IPS-15b (cell line): ENCODE data around the gene COL17A1.

Experiments
- H3K27me3 ChIP-seq: one replicate; pipeline ENCODE4 v1.6.1; 2013; ENCODE audit warnings: low read length; ENCODE audit not compliant: control insufficient read depth, insufficient read depth
- H3K36me3 ChIP-seq: one replicate; pipeline ENCODE4 v1.6.1; 2013; ENCODE audit warnings: low read length; ENCODE audit not compliant: control insufficient read depth, insufficient read depth
- H3K4me1 ChIP-seq: one replicate; pipeline ENCODE4 v1.6.1; 2013; ENCODE audit warnings: mild to moderate bottlenecking, low read length; ENCODE audit not compliant: control insufficient read depth, insufficient read depth
- H3K4me3 ChIP-seq: one replicate; pipeline ENCODE4 v1.5.1; 2013; ENCODE audit warnings: low read depth, low read length
- H3K9ac ChIP-seq: one replicate; pipeline ENCODE4 v1.6.1; 2013; ENCODE audit warnings: low read depth, mild to moderate bottlenecking, low read length
- H3K9me3 ChIP-seq: one replicate; pipeline ENCODE4 v1.6.1; 2013; ENCODE audit warnings: mild to moderate bottlenecking, low read length; ENCODE audit not compliant: control insufficient read depth, insufficient read depth

COL17A1 gene

GRCh38 chr10:104045151-104046089 is 40.3 kb downstream of the COL17A1 start:
- Histone ChIP-seq H3K9me3 (no peaks in the 10 kb centered on the region), H3K4me3 (no peak overlapping the region), H3K27me3 (no peaks in the 10 kb centered on the region), H3K36me3 (no peaks in the 10 kb centered on the region), H3K4me1 (no peaks in the 10 kb centered on the region), H3K9ac (peak overlapping the region; percentile 39)

GRCh38 chr10:104043854-104044253 is 41.8 kb downstream of the COL17A1 start:
- Histone ChIP-seq H3K9me3 (no peaks in the 10 kb centered on the region), H3K9ac (no peak overlapping the region), H3K4me3 (no peak overlapping the region), H3K27me3 (no peaks in the 10 kb centered on the region), H3K36me3 (no peaks in the 10 kb centered on the region), H3K4me1 (no peaks in the 10 kb centered on the region)

GRCh38 chr10:104043185-104043830 is 42.4 kb downstream of the COL17A1 start:
- H3K9me3 ChIP-seq, result no peaks in the 10 kb centered on the region
- no peaks in the 10 kb centered on the region for H3K36me3 ChIP-seq
- no peaks in the 10 kb centered on the region for H3K27me3 ChIP-seq
- no peaks in the 10 kb centered on the region for H3K4me1 ChIP-seq
- no peak overlapping the region for H3K4me3 ChIP-seq
- no peak overlapping the region for H3K9ac ChIP-seq

GRCh38 chr10:104041891-104042535 is 43.7 kb downstream of the COL17A1 start:
- H3K4me1 ChIP-seq, result no peaks in the 10 kb centered on the region
- no peak overlapping the region for H3K9ac ChIP-seq
- H3K9me3 ChIP-seq, result no peaks in the 10 kb centered on the region
- H3K27me3 ChIP-seq, result no peaks in the 10 kb centered on the region
- no peak overlapping the region for H3K4me3 ChIP-seq
- H3K36me3 ChIP-seq, result no peaks in the 10 kb centered on the region

- no peaks in the 10 kb centered on the region for H3K4me1 ChIP-seq
- H3K36me3 ChIP-seq, result no peaks in the 10 kb centered on the region
- no peaks in the 10 kb centered on the region for H3K9me3 ChIP-seq
- no peak overlapping the region for H3K9ac ChIP-seq
- H3K4me3 ChIP-seq, result no peak overlapping the region
- no peaks in the 10 kb centered on the region for H3K27me3 ChIP-seq
These were observed 44.6 kb downstream of the COL17A1 start for GRCh38 chr10:104040862-104041789.

GRCh38 chr10:104040382-104040781 is 45.3 kb downstream of the COL17A1 start:
- no peaks in the 10 kb centered on the region for H3K4me1 ChIP-seq
- H3K9me3 ChIP-seq, result no peaks in the 10 kb centered on the region
- H3K9ac ChIP-seq, result no peak overlapping the region
- no peaks in the 10 kb centered on the region for H3K27me3 ChIP-seq
- H3K4me3 ChIP-seq, result no peak overlapping the region
- no peaks in the 10 kb centered on the region for H3K36me3 ChIP-seq

- Histone ChIP-seq H3K4me3 (no peak overlapping the region), H3K9me3 (no peaks in the 10 kb centered on the region), H3K27me3 (no peaks in the 10 kb centered on the region), H3K9ac (no peak overlapping the region), H3K4me1 (no peaks in the 10 kb centered on the region), H3K36me3 (no peaks in the 10 kb centered on the region)
These were observed 46.5 kb downstream of the COL17A1 start for GRCh38 chr10:104038958-104039752.

GRCh38 chr10:104038537-104038936 is 47.1 kb downstream of the COL17A1 start:
- H3K27me3 ChIP-seq, result no peaks in the 10 kb centered on the region
- H3K4me1 ChIP-seq, result no peaks in the 10 kb centered on the region

GRCh38 chr10:104037261-104037951 is 48.3 kb downstream of the COL17A1 start:
- Histone ChIP-seq H3K4me1 (peaks cover 5% of the 10 kb centered on the region), H3K36me3 (no peaks in the 10 kb centered on the region), H3K27me3 (no peaks in the 10 kb centered on the region), H3K9ac (no peak overlapping the region), H3K4me3 (no peak overlapping the region), H3K9me3 (no peaks in the 10 kb centered on the region)

More at GRCh38 chr10:104038537-104038936, 47.1 kb downstream of the COL17A1 start:
- Histone ChIP-seq H3K36me3 (no peaks in the 10 kb centered on the region), H3K9me3 (no peaks in the 10 kb centered on the region), H3K9ac (no peak overlapping the region), H3K4me3 (no peak overlapping the region)

- no peak overlapping the region for H3K4me3 ChIP-seq
- peaks cover 12% of the 10 kb centered on the region for H3K4me1 ChIP-seq
- no peaks in the 10 kb centered on the region for H3K36me3 ChIP-seq
- no peak overlapping the region for H3K9ac ChIP-seq
- H3K9me3 ChIP-seq, result no peaks in the 10 kb centered on the region
- no peaks in the 10 kb centered on the region for H3K27me3 ChIP-seq
These were observed 49.0 kb downstream of the COL17A1 start for GRCh38 chr10:104036518-104037260.
